ENCODE results near the gene ATP5ME.
A peak's percentile ranks its signal among the peaks of the same experiment; 100 is the strongest.
"Not testable (repeated sequence)": the region's sequence is repeated elsewhere in the genome, so short reads cannot be mapped to it uniquely, and the experiment has no call there.

The ATP5ME gene, protein sequence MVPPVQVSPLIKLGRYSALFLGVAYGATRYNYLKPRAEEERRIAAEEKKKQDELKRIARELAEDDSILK

DNA sequence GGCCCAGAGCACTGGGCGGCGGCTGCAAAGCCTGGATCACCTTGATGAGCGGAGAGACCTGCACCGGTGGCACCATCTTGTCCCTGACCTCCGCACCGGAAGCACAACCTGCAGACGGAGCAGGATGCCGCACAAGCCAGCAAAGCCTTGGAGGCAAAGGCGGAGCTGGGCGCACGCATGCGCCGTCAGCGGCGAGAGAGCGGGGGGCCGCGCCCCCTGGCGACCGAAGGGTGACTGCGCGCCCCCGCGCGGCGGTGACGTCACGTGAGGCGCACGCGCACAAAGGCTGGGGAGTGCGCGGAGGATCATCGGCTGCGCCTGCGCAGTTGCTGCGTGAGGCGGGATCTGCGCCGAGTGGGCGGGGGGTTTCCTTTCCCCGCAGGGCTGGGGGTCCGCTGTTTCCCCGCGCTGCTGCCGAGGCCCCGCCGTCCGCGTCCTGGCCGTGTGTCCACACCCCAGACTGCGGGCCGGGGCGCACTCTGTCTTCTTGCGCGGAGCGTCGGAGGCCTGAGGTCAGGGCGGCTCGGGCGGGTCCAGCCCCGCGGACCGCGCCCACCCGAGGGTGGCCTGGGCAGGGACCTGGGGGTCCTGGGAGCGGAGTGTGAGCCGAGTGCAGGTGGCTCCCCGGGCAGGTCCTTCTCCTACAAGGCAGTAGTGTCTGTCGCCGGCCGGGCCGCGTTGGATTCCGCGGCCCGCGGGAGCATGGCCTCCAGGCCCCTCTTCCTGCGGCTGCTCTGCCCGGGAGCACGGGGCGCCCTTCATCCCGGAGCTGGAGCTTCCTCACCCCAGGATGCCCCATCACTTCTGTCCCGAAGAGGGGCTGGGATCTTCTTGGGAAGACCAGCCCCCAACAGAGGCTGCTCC, at the start of gene ATP5ME, which contains the start of gene MYL5:
Gene ATP5ME, minus strand, starts transcription at position 105 of the 864 bp plus-strand sequence. Its CDS starts 29 bp downstream, at position 76.
Gene MYL5, plus strand, starts transcription at position 371 of the 864 bp plus-strand sequence. CDS start 3,485 bp downstream, outside the sequence.
- DNase-seq (ENCODE audit: low spot score), result peak; percentile 100

- DNase-seq (ENCODE audit: low spot score), result no peak
Observed at GRCh38 chr4:722851-723360, 48.8 kb upstream of the ATP5ME start.

DNA sequence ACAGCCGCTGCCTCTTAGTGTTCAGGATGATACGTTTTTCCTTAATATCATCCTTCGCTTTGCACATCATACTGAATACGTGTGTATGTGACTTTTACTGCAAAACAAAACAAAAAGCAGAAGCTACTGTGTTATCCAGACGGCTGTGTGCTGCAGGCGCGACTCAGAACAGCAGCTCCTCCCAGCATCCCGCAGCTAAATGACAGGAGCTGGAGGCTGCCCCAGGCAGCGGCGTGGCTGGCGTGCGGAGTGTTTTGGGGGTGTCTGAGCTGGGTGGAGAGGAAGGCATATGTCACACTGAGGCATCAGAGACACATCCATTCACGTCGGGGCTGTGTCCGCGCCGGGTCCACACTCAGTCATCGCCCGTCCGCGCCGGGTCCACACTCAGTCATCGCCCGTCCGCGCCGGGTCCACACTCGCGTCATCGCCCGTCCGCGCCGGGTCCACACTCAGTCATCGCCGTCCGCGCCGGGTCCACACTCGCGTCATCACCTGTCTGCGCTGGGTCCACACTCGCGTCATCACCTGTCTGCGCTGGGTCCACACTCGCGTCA, 48.2 kb upstream of the ATP5ME start:
- DNase-seq (ENCODE audit: low spot score), result no peak

DNA sequence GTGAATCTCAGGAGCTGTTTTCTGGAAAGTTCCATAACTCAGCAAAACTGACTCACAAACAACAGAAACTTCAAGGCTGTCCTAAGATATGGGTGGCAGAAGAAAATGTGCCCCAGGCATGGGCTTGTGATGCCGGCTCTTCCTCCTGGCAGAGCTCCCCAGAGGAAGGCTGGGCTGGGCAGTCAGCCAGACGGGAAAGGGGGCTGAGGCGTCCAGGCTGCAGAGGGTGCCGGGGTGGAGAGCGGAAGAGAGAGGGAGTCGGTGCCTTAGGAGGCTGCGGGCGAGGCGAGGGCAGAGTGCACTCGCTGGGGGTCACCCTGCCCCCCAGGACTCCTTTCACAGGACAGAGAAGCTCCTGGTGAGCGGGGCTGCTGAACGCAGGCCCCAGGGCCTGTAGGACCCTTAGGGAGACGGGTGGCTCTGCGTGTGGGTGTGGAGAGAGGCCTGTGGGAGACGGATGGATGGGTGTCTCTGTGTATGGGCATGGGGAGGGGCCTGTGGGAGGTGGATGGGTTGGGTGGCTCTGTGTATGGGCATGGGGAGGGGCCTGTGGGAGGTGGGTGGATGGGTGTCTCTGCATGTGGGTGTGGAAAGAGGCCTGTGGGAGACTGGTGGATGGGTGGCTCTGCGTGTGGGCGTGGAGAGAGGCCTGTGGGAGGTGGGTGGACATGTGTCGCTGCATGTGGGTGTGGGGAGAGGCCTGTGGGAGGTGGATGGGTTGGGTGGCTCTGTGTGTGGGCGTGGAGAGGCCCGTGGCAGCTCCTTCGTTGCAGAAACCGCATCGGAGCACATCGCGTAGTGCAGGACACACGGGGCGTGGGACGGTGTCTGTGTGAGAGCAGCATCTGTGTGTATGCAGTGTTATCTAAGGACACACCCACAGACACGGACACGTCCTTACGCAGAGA, 47.4 kb upstream of the ATP5ME start:
- no peak for DNase-seq (ENCODE audit: low spot score)

- DNase-seq (ENCODE audit: low spot score), result no peak
Observed at GRCh38 chr4:720111-720860, 46.2 kb upstream of the ATP5ME start.

DNA sequence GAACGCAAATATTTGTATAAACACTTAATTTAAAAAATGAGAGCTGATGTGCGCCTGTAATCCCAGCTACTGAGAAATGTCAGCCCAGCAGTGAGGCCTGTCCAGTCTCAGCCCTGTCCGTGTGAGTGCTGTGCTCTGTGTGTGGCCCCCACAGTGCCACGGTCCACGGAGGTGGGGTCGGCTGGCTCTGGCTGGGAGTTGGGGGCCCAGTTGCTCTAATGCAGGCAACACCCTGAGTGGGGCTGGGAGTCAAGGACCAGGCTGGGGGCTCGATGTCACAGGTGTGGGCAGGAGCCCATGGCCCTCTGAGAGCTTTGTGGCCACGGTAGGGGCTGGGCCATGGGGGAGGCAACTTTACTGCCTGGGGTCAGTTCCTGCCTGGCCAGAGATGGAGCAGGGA, 44.4 kb upstream of the ATP5ME start:
- DNase-seq (ENCODE audit: low spot score), result no peak

DNA sequence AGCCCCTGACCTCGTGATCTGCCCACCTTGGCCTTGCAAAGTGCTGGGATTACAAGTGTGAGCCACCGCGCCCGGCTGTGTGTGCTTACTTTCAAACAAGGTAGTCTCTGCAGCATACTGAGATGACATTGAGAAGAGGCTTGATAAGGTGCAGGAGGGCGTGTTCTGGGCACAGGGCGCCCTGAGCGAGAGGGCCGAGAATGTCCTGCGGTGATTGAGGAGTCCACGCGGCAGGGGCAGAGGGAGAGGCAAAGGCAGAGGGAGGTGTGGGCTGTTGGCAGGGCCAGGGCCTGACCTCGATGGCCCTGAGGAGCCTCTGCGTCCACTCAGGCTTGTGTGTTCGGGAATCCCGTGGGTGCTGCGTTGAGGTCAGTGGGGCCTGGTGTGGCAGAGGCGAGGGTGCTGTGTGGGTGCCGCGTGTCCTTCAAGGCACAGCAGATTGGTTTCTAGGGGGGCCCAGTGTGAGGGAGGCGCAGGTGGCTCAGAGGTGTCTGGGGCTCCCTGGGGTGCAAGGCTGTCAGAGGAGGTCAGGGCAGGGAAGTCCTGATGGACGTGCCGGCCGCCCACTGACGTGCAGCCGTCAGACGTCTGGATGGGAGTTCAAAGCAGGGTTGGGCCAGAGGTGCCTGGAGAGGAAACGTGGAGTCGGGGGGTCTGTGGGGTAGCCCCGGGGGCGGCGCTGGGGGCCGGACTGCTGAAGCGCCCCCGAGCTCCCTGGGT, 43.7 kb upstream of the ATP5ME start:
- no peak for DNase-seq (ENCODE audit: low spot score)

DNA sequence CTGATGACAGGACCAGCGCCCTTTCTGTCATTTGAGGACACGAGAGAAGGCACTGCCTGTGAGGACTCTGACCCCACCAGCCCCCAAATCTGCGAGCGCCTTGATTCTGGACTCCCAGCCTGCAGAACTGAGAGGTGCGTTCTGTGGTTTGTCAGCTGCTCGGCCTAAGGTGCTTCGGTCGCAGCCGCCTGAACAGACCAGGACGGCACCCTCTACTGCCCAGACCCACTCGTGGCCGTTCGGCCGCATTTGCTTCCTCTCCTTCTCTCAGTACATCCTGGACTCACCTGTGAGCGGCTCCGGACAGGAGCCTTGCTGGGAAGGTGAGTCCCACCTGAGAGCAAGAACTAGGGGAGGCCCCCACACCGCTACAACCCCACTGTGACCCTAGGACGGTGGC, 40.0 kb upstream of the ATP5ME start:
- DNase-seq (ENCODE audit: low spot score), result no peak

DNA sequence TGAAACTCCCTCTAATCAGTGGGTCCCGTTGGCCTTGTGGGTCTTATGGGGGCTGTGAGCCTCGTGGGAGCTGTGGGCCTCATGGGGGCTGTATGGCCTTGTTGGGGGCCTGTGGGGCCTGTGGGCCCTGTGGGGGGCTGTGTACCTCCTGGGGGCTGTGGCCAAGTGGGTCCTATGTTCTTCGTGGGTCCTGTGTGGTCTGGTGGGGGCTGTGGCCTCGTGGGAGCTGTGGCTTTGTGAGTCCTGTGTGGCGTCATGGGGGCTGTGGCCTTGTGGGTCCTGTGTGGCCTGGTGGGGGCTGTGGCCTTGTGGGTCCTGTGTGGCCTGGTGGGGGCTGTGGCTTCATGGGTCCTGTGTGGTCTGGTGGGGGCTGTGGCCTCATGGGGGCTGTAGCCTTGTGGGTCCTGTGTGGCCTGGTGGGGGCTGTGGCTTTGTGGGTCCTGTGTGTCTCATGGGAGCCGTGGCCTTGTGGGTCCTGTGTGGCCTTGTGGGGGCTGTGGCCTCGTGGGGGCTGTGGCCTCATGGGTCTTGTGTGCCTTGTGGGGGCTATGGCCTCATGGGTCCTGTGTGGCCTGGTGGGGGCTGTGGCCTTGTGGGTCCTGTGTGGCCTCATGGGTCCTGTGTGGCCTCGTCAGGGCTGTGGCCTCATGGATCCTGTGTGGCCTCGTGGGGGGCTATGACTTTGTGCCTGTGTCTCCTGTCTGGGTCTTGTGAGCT, 39.0 kb upstream of the ATP5ME start:
- no peak for DNase-seq (ENCODE audit: low spot score)

- no peak for DNase-seq (ENCODE audit: low spot score)
Observed at GRCh38 chr4:712093-712492, 38.0 kb upstream of the ATP5ME start.

DNA sequence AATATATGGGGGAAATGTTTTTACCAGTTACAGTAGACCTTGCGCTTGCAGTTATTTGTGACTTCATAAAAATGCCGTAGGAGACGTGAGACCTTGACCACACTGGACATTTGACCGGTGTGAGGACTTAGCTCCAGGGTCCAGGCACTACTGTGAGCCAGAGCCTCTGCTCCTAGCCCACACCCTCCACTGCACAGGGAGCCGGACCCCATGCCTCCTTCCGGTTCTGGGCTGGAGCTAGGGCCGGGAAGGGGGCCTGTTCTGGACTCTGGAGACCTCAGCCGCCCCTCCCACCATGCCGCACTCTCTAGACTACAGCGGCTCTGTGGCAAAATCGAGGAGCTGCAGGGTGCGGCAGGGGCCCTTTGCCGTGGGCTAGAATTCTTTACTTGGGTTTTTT, 36.8 kb upstream of the ATP5ME start:
- DNase-seq (ENCODE audit: low spot score), result no peak

DNA sequence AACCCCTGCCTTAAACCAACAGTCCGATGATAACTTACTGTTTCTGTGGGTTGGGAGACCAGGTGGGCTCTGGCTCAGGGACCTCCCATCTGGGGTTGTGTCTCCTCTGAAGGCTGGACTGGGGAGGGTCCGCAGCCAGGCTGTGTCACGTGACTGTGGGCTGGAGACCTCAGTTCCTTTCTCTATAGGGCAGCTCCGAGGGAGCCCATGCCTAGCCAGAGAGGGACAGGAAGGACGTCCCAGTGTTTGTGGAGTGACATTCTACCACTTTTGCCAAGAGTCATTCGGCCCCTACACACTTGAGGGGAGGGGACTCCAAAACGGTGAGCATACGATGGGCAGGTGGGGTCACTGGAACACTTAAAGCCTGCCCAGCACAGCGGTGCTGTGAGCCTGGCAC, 36.0 kb upstream of the ATP5ME start:
- no peak for DNase-seq (ENCODE audit: low spot score)

DNA sequence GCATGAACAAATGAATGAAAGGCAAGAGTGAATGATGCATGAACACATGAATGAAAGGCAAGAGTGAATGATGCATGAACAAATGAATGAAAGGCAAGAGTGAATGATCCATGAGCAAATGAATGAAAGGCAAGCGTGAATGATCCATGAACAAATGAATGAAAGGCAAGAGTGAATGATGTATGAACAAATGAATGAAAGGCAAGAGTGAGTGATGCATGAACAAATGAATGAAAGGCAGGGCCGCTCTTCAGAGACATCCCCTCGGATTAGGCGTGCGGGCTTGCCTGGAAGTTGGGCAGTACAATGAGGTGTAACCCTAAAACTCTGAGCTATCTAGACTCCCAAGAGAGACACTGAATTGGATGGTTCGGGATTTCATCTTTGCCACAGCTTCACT, 35.3 kb upstream of the ATP5ME start:
- DNase-seq (ENCODE audit: low spot score), result no peak

GRCh38 chr4:708631-708933, 34.5 kb upstream of the ATP5ME start:
- DNase-seq (ENCODE audit: low spot score), result no peak

GRCh38 chr4:707929-708630, 34.0 kb upstream of the ATP5ME start:
- no peak for DNase-seq (ENCODE audit: low spot score)

- no peak for DNase-seq (ENCODE audit: low spot score)
Observed at GRCh38 chr4:706834-707598, 32.9 kb upstream of the ATP5ME start.

GRCh38 chr4:706083-706633, 32.1 kb upstream of the ATP5ME start:
- DNase-seq (ENCODE audit: low spot score), result not testable (repeated sequence)

DNA sequence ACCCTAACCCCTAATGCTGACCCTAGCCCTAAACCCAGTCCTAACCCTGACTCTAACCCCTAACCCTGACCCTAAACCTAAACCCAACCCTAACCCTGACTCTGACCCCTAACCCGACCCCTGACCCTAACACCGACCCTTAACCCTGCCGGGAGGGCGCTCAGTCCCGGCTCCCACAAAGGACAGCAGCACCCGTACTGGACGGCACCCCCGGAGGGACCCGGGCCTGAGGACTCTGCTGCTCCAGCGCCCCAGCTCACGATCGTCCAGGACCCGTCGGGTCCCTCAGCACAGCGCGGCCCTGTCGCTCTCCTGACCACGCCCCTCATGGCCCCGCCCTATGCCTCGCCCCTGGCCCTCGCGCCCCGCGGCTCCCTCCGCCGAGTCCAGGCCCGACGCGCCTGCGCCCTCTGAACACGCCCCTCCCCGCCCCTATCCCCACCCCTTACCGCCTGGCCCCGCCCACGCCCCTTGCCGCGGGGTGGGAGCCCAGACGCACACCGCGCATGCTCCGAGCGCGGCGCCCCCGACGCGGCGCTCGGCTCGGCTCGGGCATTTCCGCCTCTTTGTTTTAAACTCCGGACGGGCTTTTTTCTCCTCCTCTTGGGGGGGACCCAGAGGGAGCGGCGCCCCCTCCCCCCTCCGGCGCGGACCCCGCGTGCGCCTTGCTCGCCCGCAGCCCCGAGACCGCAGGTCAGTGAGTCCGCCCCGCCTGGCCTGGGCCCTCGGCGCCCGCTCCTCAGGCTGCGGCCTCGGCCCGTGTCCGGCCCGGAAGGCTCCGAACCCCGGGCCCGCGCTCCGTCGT, 31.4 kb upstream of the ATP5ME start, which contains the start of gene PCGF3:
Gene PCGF3, plus strand, starts transcription at position 555 of the 805 bp plus-strand sequence. CDS start 27,849 bp downstream, outside the sequence.
- DNase-seq (ENCODE audit: low spot score), result peak; percentile 100

Measured in AG20443 (cell line).